ENCODE measurements around the gene RBM39.
"Not testable (repeated sequence)": the region's sequence is repeated elsewhere in the genome, so short reads cannot be mapped to it uniquely, and the experiment has no call there.

Gene RBM39

GRCh38 chr20:35716330-35716729 lies 25.7 kb downstream of the RBM39 start:
- no peak for DNase-seq (ENCODE audit: extremely low read depth, insufficient read length)
- TF ChIP-seq CTCF (IDR thresholded peaks at IDR 0.05; ENCODE audit: insufficient read depth, low read length, poor library complexity, severe bottlenecking), result no peak
- peaks cover 32% of the 10 kb centered on the region for H3K36me3 ChIP-seq (ENCODE audit: control insufficient read depth, insufficient read depth, low read length)
- no peak overlapping the region for H3K4me3 ChIP-seq (replicated peaks; ENCODE audit: low read depth, low read length)
- no peaks in the 10 kb centered on the region for H3K27me3 ChIP-seq (replicated peaks; ENCODE audit: control insufficient read depth, insufficient read depth, low read length)

- Histone ChIP-seq H3K27me3 (replicated peaks; ENCODE audit: control insufficient read depth, insufficient read depth, low read length) (no peaks in the 10 kb centered on the region), H3K36me3 (ENCODE audit: control insufficient read depth, insufficient read depth, low read length) (peaks cover 28% of the 10 kb centered on the region), H3K4me3 (replicated peaks; ENCODE audit: low read depth, low read length) (no peak overlapping the region)
- no peak for DNase-seq (ENCODE audit: extremely low read depth, insufficient read length)
- no peak for TF ChIP-seq CTCF (IDR thresholded peaks at IDR 0.05; ENCODE audit: insufficient read depth, low read length, poor library complexity, severe bottlenecking)
These were observed 26.4 kb downstream of the RBM39 start for GRCh38 chr20:35715652-35716051.

- no peak for TF ChIP-seq CTCF (IDR thresholded peaks at IDR 0.05; ENCODE audit: insufficient read depth, low read length, poor library complexity, severe bottlenecking)
- no peak for DNase-seq (ENCODE audit: extremely low read depth, insufficient read length)
- no peak overlapping the region for H3K4me3 ChIP-seq (replicated peaks; ENCODE audit: low read depth, low read length)
- H3K36me3 ChIP-seq (ENCODE audit: control insufficient read depth, insufficient read depth, low read length), result peaks cover 22% of the 10 kb centered on the region
- H3K27me3 ChIP-seq (replicated peaks; ENCODE audit: control insufficient read depth, insufficient read depth, low read length), result no peaks in the 10 kb centered on the region
These were observed 27.9 kb downstream of the RBM39 start for GRCh38 chr20:35714127-35714526.

GRCh38 chr20:35713120-35713519 lies 28.9 kb downstream of the RBM39 start:
- H3K36me3 ChIP-seq (ENCODE audit: control insufficient read depth, insufficient read depth, low read length), result peaks cover 20% of the 10 kb centered on the region
- not testable (repeated sequence) for H3K4me3 ChIP-seq (replicated peaks; ENCODE audit: low read depth, low read length); DNase-seq (ENCODE audit: extremely low read depth, insufficient read length); H3K27me3 ChIP-seq (replicated peaks; ENCODE audit: control insufficient read depth, insufficient read depth, low read length)

- H3K27me3 ChIP-seq (replicated peaks; ENCODE audit: control insufficient read depth, insufficient read depth, low read length), result no peaks in the 10 kb centered on the region
- peaks cover 19% of the 10 kb centered on the region for H3K36me3 ChIP-seq (ENCODE audit: control insufficient read depth, insufficient read depth, low read length)
- TF ChIP-seq CTCF (IDR thresholded peaks at IDR 0.05; ENCODE audit: insufficient read depth, low read length, poor library complexity, severe bottlenecking), result no peak
- no peak overlapping the region for H3K4me3 ChIP-seq (replicated peaks; ENCODE audit: low read depth, low read length)
- no peak for DNase-seq (ENCODE audit: extremely low read depth, insufficient read length)
These were observed 30.4 kb downstream of the RBM39 start for GRCh38 chr20:35711588-35712209.

- TF ChIP-seq CTCF (IDR thresholded peaks at IDR 0.05; ENCODE audit: insufficient read depth, low read length, poor library complexity, severe bottlenecking), result no peak
- no peak for DNase-seq (ENCODE audit: extremely low read depth, insufficient read length)
- no peak overlapping the region for H3K4me3 ChIP-seq (replicated peaks; ENCODE audit: low read depth, low read length)
- H3K27me3 ChIP-seq (replicated peaks; ENCODE audit: control insufficient read depth, insufficient read depth, low read length), result no peaks in the 10 kb centered on the region
- peaks cover 17% of the 10 kb centered on the region for H3K36me3 ChIP-seq (ENCODE audit: control insufficient read depth, insufficient read depth, low read length)
These were observed 31.0 kb downstream of the RBM39 start for GRCh38 chr20:35710884-35711587.
